GM13976 (cell line): ENCODE results near the gene MAJIN.

Source experiments
- DNase-seq: peaks from one replicate; pipeline ENCODE4 v3.0.0; 2012; ENCODE audit warnings: low spot score
- in situ Hi-C: fragments of 300-500 bp; cut with MboI; formaldehyde crosslinking; loops from one replicate; pipeline ENCODE4 v1.12.0; 2022; ENCODE audit warnings: low sequenced_read_pairs, mixed read lengths, inconsistent platforms; ENCODE audit not compliant: unreplicated experiment
- TF ChIP-seq, protein P1 (sequence below): IDR thresholded peaks from 2 replicates; pipeline ENCODE4 v1.5.1; 2012; ENCODE audit warnings: borderline replicate concordance, mild to moderate bottlenecking; ENCODE audit not compliant: insufficient read depth; ENCODE audit errors: extremely low read depth, missing control alignments, control extremely low read depth

MAJIN gene

DNA sequence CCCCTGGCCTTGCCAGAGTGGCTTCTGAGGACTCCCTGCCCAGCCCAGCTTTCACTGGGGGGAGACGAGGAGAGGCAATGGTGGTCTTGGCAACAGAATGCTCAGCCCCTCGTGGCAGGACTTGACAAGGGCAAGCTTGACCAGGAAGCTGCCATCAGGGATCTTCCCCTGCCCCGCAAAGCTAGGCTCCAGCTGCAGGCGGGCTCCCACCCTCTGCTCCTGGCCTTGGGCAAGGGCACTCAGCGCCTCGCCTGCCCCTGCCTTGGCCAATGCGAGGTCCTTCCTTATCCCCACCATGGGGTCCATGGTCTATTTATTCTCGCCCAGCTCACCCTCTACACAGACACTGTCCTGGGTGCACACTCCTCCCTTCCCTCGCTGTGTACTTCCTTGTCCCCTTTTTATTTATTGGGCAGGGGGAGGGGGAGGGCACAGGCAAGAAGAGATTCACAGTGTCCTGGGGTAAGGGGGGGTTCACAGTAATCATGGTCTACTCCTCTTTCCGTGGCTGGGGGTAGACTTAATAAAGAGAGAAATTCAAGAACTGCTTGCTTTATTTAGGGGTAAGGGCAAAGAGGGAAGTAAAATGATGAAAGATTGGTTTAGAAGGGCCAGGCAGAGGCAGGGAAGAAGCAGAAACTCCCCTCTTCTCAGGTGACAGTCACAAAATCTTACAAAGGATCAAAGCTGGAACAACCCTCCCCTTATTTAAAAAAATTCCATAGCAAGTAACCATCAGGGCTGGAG, 37.8 kb downstream of the MAJIN start:
- in situ Hi-C loops: no loop called here
- peak; percentile 18 for DNase-seq
- TF ChIP-seq, protein P1, sequence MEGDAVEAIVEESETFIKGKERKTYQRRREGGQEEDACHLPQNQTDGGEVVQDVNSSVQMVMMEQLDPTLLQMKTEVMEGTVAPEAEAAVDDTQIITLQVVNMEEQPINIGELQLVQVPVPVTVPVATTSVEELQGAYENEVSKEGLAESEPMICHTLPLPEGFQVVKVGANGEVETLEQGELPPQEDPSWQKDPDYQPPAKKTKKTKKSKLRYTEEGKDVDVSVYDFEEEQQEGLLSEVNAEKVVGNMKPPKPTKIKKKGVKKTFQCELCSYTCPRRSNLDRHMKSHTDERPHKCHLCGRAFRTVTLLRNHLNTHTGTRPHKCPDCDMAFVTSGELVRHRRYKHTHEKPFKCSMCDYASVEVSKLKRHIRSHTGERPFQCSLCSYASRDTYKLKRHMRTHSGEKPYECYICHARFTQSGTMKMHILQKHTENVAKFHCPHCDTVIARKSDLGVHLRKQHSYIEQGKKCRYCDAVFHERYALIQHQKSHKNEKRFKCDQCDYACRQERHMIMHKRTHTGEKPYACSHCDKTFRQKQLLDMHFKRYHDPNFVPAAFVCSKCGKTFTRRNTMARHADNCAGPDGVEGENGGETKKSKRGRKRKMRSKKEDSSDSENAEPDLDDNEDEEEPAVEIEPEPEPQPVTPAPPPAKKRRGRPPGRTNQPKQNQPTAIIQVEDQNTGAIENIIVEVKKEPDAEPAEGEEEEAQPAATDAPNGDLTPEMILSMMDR: no peak

DNA sequence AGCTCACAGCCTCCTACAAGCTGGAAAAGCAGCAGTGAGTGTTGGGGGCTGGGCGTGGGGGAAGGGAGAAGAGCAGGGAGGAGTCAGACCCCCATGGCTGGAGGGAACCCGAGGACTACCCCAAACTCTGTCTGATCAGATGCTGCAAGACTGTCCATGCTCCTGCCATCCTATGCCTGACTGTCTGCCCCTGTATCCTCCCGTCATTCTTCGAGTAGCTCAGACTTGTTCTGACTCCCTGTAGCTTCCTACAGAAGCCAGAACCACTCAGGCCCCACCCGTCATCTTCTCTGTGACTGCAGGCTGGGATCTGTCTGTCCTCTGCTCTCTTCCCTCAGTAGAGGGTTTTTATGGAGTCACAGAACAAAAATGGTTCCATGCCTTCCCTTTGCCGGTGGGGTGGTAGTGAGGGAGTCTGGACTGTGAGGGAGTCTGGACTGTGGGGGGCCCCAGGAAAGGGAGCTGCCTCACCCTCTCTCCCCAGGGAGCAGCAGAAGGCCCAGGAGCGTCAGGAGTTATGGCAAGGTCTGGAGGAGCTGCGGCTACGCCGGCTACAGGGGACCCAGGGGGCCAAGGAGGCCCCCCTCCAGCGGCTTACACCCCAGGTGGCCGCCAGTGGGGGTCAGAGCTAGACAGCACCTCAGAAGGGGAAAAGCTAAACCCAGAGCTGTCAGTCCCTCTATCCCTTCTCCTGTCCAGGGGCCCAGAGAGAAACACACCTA, 38.5 kb downstream of the MAJIN start:
- TF ChIP-seq, protein P1: no peak
- DNase-seq: no peak
- in situ Hi-C loops: no loop called here

DNA sequence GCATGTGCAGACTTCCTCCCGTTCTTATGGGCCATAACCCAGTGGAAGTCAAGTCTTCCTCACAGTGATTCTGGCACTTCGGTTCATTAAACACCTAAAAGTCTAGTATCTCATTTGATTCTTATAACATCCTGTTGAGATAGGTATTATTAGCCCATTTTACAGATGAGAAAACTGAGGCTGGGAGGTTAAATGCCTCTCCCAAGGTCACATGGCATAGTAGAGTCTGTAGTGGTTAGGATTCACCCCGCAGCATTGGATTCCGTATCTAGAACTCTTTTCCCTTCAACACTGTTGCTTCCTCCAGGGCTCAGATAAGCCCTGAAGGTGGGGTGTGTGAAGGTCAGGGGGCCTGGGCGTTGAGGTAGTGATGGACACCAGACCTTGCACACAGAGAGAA, 39.6 kb downstream of the MAJIN start:
- no peak for DNase-seq
- in situ Hi-C loops: no loop called here
- TF ChIP-seq, protein P1: no peak

DNA sequence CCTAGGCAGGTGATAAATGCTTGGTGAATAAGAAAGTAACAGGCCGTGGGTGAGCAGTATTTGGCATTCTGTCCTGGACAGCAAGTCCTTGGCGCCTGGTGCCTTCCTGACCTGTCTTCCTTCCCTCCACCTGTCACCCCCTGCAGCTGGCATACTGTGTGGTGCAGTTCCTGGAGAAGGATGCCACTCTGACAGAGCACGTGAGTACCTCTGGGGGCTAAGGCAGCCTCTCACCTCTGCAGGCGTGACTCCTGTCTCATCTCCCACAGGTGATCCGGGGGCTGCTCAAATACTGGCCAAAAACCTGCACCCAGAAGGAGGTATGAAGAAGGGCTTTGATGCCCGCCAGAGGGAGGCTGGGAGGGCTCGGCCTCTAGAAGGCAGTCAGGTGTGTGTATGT, 40.6 kb downstream of the MAJIN start:
- in situ Hi-C loops: no loop called here
- TF ChIP-seq, protein P1: no peak
- no peak for DNase-seq

DNA sequence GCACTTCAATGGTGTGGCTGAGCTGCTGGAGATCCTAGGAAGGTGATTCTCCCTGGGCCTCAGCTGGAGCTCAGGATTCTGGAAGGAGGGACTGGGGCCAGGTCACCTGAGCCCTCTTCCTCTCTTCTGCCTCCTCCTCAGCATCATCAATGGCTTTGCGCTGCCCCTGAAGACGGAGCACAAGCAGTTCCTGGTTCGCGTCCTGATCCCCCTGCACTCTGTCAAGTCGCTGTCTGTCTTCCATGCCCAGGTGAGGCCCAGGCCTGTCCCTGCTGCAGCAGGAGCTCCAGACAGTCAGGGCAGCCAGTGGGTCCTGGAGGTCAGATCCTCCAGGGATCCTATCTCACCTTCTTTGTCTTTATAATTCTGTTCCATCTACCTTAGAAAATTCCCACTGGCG, 41.6 kb downstream of the MAJIN start:
- in situ Hi-C loops: no loop called here
- TF ChIP-seq, protein P1: no peak
- DNase-seq: no peak

DNA sequence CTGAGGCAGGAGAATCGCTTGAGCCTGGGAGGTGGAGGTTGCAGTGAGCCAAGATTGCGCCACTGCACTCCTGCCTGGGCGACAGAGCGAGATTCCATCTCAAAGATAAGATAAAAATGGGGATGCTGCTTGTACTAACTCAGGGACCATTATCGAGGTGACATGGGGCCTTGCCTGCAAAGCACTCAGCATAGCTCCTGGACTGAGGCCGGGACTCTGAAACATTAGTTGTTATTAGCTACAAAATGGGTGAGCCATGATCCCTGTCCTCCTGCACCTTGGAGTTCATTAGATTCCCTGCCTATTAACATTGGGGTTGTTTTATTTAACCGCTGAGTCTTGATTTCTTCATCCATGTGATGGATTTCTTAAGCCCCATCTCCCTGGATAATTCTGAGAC, 42.3 kb downstream of the MAJIN start:
- in situ Hi-C loops: no loop called here
- TF ChIP-seq, protein P1: no peak
- DNase-seq: no peak
